Inferior parietal cortex (tissue), 1 donor: ENCODE measurements around the gene TM4SF1.
"Not testable (repeated sequence)": the region's sequence is repeated elsewhere in the genome, so short reads cannot be mapped to it uniquely, and the experiment has no call there.

ENCODE experiments used
- DNase-seq: peaks from one replicate; pipeline ENCODE4 v3.0.0-alpha.2; 2016; ENCODE audit errors: extremely low spot score

Gene TM4SF1

GRCh38 chr3:149395107-149396089, 17.9 kb upstream of the TM4SF1 start:
- DNase-seq = no peak

- DNase-seq = peak; percentile 39
Observed at GRCh38 chr3:149393345-149394160, 16.1 kb upstream of the TM4SF1 start.

- no peak for DNase-seq
Observed at GRCh38 chr3:149391960-149392359, 14.5 kb upstream of the TM4SF1 start.

- no peak for DNase-seq
Observed at GRCh38 chr3:149390772-149391212, 13.3 kb upstream of the TM4SF1 start.

GRCh38 chr3:149390294-149390693, 12.8 kb upstream of the TM4SF1 start:
- no peak for DNase-seq

- no peak for DNase-seq
Observed at GRCh38 chr3:149388531-149389417, 11.3 kb upstream of the TM4SF1 start.

- no peak for DNase-seq
Observed at GRCh38 chr3:149388001-149388440, 10.6 kb upstream of the TM4SF1 start.

- no peak for DNase-seq
Observed at GRCh38 chr3:149386299-149386606, 8.8 kb upstream of the TM4SF1 start.

- no peak for DNase-seq
Observed at GRCh38 chr3:149385617-149386298, 8.3 kb upstream of the TM4SF1 start.

- DNase-seq = no peak
Observed at GRCh38 chr3:149384911-149385321, 7.5 kb upstream of the TM4SF1 start.

GRCh38 chr3:149384167-149384566, 6.7 kb upstream of the TM4SF1 start:
- no peak for DNase-seq

GRCh38 chr3:149383703-149384102, 6.3 kb upstream of the TM4SF1 start:
- DNase-seq = no peak

GRCh38 chr3:149382518-149382917, 5.1 kb upstream of the TM4SF1 start:
- DNase-seq = no peak

- DNase-seq = no peak
Observed at GRCh38 chr3:149382101-149382467, 4.6 kb upstream of the TM4SF1 start.

- no peak for DNase-seq
Observed at GRCh38 chr3:149381173-149382100, 4.0 kb upstream of the TM4SF1 start.

- not testable (repeated sequence) for DNase-seq
Observed at GRCh38 chr3:149380220-149380619, 2.8 kb upstream of the TM4SF1 start.

- DNase-seq = no peak
Observed at GRCh38 chr3:149378478-149379309, 1.2 kb upstream of the TM4SF1 start.

- no peak for DNase-seq
Observed at GRCh38 chr3:149376718-149377407, 586 bp downstream of the TM4SF1 start.
